Neural cell (in vitro differentiated cells): ENCODE results near the gene ZMYM1. TPM values are rescaled to one million over a fixed set of nuclear protein-coding genes. Genes with fewer than 3 reads are reported as not detected.

Experiments used
- H2AFZ ChIP-seq: fragments of 200-600, 300-800 bp; sonication (generic), shearing (Covaris generic); 2 replicates; pipeline ENCODE4 v1.6.0; 2014; ENCODE audit warnings: low read depth, mild to moderate bottlenecking, antibody characterized with exemption, low read length, moderate library complexity
- H3F3A ChIP-seq: fragments of 200-600 bp; shearing (Covaris generic); 2 replicates; pipeline ENCODE4 v1.6.1; 2016; ENCODE audit warnings: mild to moderate bottlenecking, moderate library complexity, mixed read lengths, antibody characterized with exemption, low read length; ENCODE audit not compliant: insufficient read depth, poor library complexity, severe bottlenecking
- H3K27ac ChIP-seq: fragments of 200-600, 300-800 bp; sonication (generic), shearing (Covaris generic); 2 replicates; pipeline ENCODE4 v1.5.1; 2014; ENCODE audit warnings: mild to moderate bottlenecking, low read length, moderate library complexity
- H3K27me3 ChIP-seq: fragments of 300-800, 200-600 bp; sonication (generic), shearing (Covaris generic); 2 replicates; pipeline ENCODE4 v1.6.0; 2014; ENCODE audit warnings: mild to moderate bottlenecking, low read depth, low read length, moderate library complexity; ENCODE audit not compliant: insufficient read depth
- H3K36me3 ChIP-seq: fragments of 300-800, 200-600 bp; sonication (generic), shearing (Covaris generic); 2 replicates; pipeline ENCODE4 v1.5.1; 2014; ENCODE audit warnings: mild to moderate bottlenecking, antibody characterized with exemption, low read length, moderate library complexity; ENCODE audit not compliant: insufficient read depth
- H3K4me2 ChIP-seq: fragments of 300-800, 200-600 bp; sonication (generic), shearing (Covaris generic); 2 replicates; pipeline ENCODE4 v1.6.0; 2014; ENCODE audit warnings: mild to moderate bottlenecking, low read length
- H3K4me3 ChIP-seq: fragments of 300-800, 200-600 bp; sonication (generic), shearing (Covaris generic); 2 replicates; pipeline ENCODE4 v1.5.1; 2014; ENCODE audit warnings: mild to moderate bottlenecking, low read length, moderate library complexity
- H3K79me2 ChIP-seq: fragments of 200-600 bp; shearing (Covaris generic); replicated peaks from 2 replicates; pipeline ENCODE4 v1.6.0; 2014; ENCODE audit warnings: mild to moderate bottlenecking, low read length, moderate library complexity; ENCODE audit not compliant: insufficient read depth
- H3K9ac ChIP-seq: fragments of 300-800, 200-600 bp; sonication (generic), shearing (Covaris generic); 2 replicates; pipeline ENCODE4 v1.6.1; 2016; ENCODE audit warnings: mild to moderate bottlenecking, low read length, mixed read lengths
- H3K9me2 ChIP-seq: fragments of 200-600 bp; shearing (Covaris generic); 2 replicates; pipeline ENCODE4 v1.6.1; 2016; ENCODE audit warnings: mild to moderate bottlenecking, low read length, mixed read lengths; ENCODE audit not compliant: insufficient read depth
- H3K9me3 ChIP-seq: fragments of 200-600, 300-800 bp; sonication (generic), shearing (Covaris generic); 2 replicates; pipeline ENCODE4 v1.6.1; 2016; ENCODE audit warnings: mild to moderate bottlenecking, mixed run types, low read length, moderate library complexity, mixed read lengths
- H4K20me1 ChIP-seq: fragments of 200-600 bp; shearing (Covaris generic); 2 replicates; pipeline ENCODE4 v1.6.1; 2016; ENCODE audit warnings: mild to moderate bottlenecking, mixed run types; ENCODE audit not compliant: insufficient read depth
- CTCF ChIP-seq: fragments of 450-650 bp; IDR thresholded peaks from 2 replicates; pipeline ENCODE4 v1.5.1; 2014; ENCODE audit warnings: antibody characterized with exemption, mild to moderate bottlenecking, moderate library complexity; ENCODE audit not compliant: poor library complexity, severe bottlenecking
- EP300 ChIP-seq: fragments of 450-650 bp; conservative IDR thresholded peaks from 2 replicates; pipeline ENCODE4 v1.6.1; 2014; ENCODE audit warnings: antibody characterized with exemption, mild to moderate bottlenecking, moderate library complexity; ENCODE audit not compliant: poor library complexity, severe bottlenecking
- EZH2 ChIP-seq: fragments of 200-600, 300-800 bp; shearing (Covaris generic), sonication (generic); IDR thresholded peaks from 2 replicates; pipeline ENCODE4 v1.6.1; 2014; ENCODE audit warnings: antibody characterized with exemption, low read length, borderline replicate concordance, mild to moderate bottlenecking; ENCODE audit not compliant: insufficient read depth, poor library complexity, severe bottlenecking
- MXI1 ChIP-seq: fragments of 450-650 bp; conservative IDR thresholded peaks from 2 replicates; pipeline ENCODE4 v1.6.1; 2014; ENCODE audit warnings: antibody characterized with exemption, mild to moderate bottlenecking; ENCODE audit not compliant: poor library complexity, severe bottlenecking
- POLR2AphosphoS5 ChIP-seq: IDR thresholded peaks from 2 replicates; pipeline ENCODE4 v1.6.1; 2012
- RAD21 ChIP-seq: fragments of 450-650 bp; conservative IDR thresholded peaks from 2 replicates; pipeline ENCODE4 v1.6.1; 2014; ENCODE audit warnings: antibody characterized with exemption, mild to moderate bottlenecking, moderate library complexity
- REST ChIP-seq: IDR thresholded peaks from 2 replicates; pipeline ENCODE4 v1.6.1; 2012; ENCODE audit warnings: borderline replicate concordance
- SMC3 ChIP-seq: fragments of 450-650 bp; conservative IDR thresholded peaks from 2 replicates; pipeline ENCODE4 v1.6.1; 2014; ENCODE audit warnings: antibody characterized with exemption, mild to moderate bottlenecking, moderate library complexity; ENCODE audit not compliant: poor library complexity
- TAF1 ChIP-seq: IDR thresholded peaks from 2 replicates; pipeline ENCODE4 v1.6.1; 2012; ENCODE audit warnings: low read depth
- polyA plus RNA-seq: library from polyadenylated mRNA; depleted of rRNA; stranded (reverse); fragments of >200 nt; gene quantifications from 2 replicates; pipeline ENCODE4 v1.2.3, GENCODE V29; 2014

The ZMYM1 gene
- polyA plus RNA-seq, 1 donor from 2014 or later: 14.1 TPM

- H4K20me1 ChIP-seq: no peaks in the 10 kb centered on the region
- no peak overlapping the region for H3K4me3 ChIP-seq
- H3K9me3 ChIP-seq: no peaks in the 10 kb centered on the region
- H3K27me3 ChIP-seq: no peaks in the 10 kb centered on the region
- no peak overlapping the region for H3K9ac ChIP-seq
- H3F3A ChIP-seq: no peaks in the 10 kb centered on the region
- no peak overlapping the region for H3K27ac ChIP-seq
- TF ChIP-seq EZH2 (no peak), CTCF (no peak), RAD21 (no peak), SMC3 (no peak), REST (no peak), EP300 (no peak), TAF1 (no peak), POLR2AphosphoS5 (no peak), MXI1 (no peak)
- H3K79me2 ChIP-seq: no peaks in the 10 kb centered on the region
- no peaks in the 10 kb centered on the region for H3K9me2 ChIP-seq
- no peaks in the 10 kb centered on the region for H3K36me3 ChIP-seq
- no peak overlapping the region for H2AFZ ChIP-seq
- H3K4me2 ChIP-seq: no peak overlapping the region
Observed at GRCh38 chr1:35058988-35059387, 20.2 kb upstream of the ZMYM1 start.

DNA sequence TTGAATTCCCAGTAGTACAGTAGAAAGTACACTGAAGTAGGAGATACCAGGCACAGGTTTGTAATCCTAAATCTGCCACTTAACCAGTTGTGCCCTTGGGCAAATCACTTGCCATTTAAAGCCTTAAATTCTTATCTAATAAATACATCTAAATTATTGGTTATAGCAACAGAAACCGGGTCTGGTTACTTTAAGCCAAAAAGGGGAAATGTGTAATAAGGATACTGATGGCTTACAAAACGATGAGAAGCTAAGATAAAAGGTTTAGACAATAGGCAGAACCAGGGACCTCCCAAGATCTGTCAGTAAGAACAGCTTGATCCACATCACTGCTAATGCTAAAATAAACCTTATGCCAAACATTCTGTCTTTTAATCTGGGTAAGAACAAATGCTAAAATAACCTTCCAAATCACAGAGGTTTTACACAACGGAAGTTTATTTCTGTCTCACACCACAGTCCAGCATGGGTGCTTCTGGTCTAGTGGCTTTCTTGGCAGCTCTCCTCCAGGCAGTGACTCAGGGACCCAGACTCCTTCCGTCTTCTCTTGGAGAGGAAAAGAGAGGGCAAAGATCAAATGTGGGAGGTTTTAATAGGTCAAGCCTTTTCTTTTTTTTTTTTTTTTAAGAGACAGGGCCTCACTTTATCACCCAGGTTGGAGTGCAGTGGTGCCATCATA is 16.5 kb upstream of the ZMYM1 start:
- TF ChIP-seq POLR2AphosphoS5 (no peak), REST (no peak), CTCF (no peak), EP300 (no peak), SMC3 (no peak), EZH2 (no peak), TAF1 (no peak), MXI1 (no peak), RAD21 (no peak)
- Histone ChIP-seq H3K79me2 (no peaks in the 10 kb centered on the region), H3K9me3 (no peaks in the 10 kb centered on the region), H2AFZ (no peak overlapping the region), H3K36me3 (no peaks in the 10 kb centered on the region), H4K20me1 (no peaks in the 10 kb centered on the region), H3K27ac (no peak overlapping the region), H3K9me2 (no peaks in the 10 kb centered on the region), H3K27me3 (no peaks in the 10 kb centered on the region), H3F3A (no peaks in the 10 kb centered on the region), H3K4me3 (no peak overlapping the region), H3K9ac (no peak overlapping the region), H3K4me2 (no peak overlapping the region)
